GM12875 (cell line): Measurements from ENCODE around the gene SOHLH2.

Experiments used
- H3K4me3 ChIP-seq: one replicate; pipeline ENCODE4 v1.5.1; 2011; ENCODE audit warnings: low read depth, low read length, control low read depth
- CTCF ChIP-seq: IDR thresholded peaks from 2 replicates; pipeline ENCODE4 v1.5.1; 2011; ENCODE audit warnings: low read depth, mild to moderate bottlenecking, control low read depth, inconsistent platforms, low read length, moderate library complexity, borderline replicate concordance; ENCODE audit not compliant: insufficient read depth

Gene SOHLH2

DNA sequence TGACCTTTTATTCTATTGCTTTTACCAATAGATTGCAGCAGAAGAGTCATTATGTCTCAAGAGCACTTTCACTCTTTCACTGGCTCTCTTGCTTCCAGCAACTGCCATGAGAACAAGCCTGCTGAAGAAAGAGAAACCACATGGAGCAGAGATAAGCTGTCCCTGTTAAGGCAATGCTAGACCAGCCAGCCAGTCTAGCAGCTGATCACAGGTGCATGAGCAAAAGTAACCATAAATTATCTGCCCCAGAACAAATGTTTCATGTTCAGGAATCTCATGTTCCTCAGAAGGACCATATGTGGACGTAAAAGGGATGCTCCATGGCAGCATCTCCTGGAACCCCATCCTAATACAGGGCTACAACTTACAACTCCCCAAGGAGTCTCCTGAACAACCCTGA is 62.8 kb downstream of the SOHLH2 start:
- no peak for TF ChIP-seq CTCF

GRCh38 chr13:36148446-36148845 is 65.9 kb downstream of the SOHLH2 start:
- no peak overlapping the region for H3K4me3 ChIP-seq
- TF ChIP-seq CTCF: no peak

More for the DNA sequence above, 62.8 kb downstream of the SOHLH2 start:
- no peak overlapping the region for H3K4me3 ChIP-seq

DNA sequence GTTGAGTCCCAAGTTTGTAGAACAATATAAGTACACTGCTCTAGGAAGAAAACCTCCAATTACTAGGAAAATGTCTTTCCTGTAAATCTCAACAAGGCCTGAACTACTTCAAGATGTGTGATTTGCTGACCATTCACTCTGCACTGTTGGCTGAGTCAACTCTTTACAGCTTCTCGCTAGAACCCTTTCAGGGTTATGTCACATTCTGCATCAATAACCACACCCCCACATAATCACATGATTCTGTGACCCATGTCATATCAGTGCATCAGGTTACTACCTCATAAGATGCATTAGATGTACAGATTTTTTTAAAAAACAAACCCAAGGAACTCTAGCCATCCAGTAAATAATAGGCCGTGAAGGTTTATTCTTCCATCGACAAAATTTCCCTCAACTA is 67.0 kb downstream of the SOHLH2 start:
- no peak overlapping the region for H3K4me3 ChIP-seq
- TF ChIP-seq CTCF: no peak

DNA sequence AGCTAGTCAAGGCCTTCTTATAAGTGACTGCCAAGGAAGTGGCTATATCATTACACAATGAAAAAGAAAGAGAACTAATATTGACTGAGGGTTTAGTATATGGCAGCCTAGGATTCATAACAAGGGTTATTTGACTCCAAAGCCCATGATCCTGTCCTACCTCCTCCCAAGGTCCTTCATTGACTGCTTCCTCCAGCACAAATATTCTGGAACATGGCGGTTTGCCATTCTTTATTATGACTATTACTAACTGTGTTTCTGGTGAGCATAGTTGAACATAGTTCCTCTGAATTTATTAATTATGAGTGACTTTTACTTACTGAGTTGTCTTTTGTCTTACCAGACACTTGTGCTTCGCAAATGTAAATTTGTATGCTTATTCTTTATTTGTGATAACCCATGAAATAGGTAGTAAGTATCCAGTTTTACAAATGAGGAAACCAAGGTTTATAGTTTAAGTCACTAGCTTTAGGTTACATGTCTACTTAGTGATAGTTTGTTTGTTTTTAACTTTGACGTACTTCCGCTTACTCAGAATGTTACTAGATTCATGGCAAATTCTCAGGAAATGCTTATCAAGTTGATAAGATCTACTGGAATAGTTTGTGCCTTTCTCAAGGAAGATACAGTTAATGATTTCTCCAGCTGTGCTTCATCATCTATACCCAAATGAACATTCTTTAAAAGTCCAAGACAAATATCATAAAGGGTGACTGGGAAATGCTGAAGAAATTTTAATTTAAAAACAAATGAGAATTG is 67.7 kb downstream of the SOHLH2 start:
- H3K4me3 ChIP-seq: no peak overlapping the region
- TF ChIP-seq CTCF: no peak

GRCh38 chr13:36143738-36144137 is 70.6 kb downstream of the SOHLH2 start:
- H3K4me3 ChIP-seq: no peak overlapping the region
- TF ChIP-seq CTCF: no peak

DNA sequence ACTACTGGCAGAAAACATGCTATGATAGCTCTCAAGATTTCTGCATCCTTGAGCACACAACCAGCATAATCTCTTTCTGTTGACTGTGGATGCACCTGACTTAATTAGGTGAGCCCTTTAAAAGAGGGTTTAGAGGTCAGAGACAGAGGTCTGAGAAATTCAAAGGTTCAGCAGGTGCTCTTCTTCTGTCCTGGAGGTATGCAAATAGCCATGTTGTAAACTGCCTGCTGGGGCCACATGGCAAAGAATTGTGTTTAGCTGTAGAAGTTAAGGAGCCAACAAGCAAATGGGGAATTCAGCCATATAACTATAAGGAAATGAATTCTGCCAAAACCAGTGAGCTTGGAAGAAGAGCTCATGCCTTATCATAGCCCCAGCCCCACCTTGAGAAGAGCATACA is 71.6 kb downstream of the SOHLH2 start:
- no peak for TF ChIP-seq CTCF
- H3K4me3 ChIP-seq: no peak overlapping the region

DNA sequence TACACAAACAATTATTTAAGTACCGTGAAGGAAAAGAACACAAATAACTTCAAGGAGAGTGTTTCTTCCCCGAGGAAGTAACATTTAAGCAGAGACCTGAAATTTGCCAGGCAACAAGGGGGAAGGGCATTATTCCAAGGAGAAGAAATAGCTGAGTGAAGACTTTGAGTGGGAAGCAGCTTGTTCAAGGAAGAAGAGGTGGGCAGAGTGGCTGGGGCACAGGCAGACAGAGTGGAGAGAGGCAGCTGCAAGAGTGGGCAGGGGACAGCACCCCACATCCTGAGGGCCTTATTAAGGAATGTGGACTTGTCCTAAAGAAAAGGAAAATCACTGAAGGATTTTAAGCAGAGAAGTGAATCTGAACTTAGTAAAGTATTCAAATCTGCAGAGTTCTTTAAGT is 78.5 kb downstream of the SOHLH2 start:
- no peak for TF ChIP-seq CTCF
- no peak overlapping the region for H3K4me3 ChIP-seq
